NCI-H128 (cell line): ENCODE data around the gene ELF1.
"Not testable (repeated sequence)": the region's sequence is repeated elsewhere in the genome, so short reads cannot be mapped to it uniquely, and the experiment has no call there.

Experiments used
- DNase-seq: peaks from one replicate; lab custom pipeline; 2025; ENCODE audit not compliant: unreplicated experiment; lab: John Stamatoyannopoulos, UW

ELF1 gene

DNA sequence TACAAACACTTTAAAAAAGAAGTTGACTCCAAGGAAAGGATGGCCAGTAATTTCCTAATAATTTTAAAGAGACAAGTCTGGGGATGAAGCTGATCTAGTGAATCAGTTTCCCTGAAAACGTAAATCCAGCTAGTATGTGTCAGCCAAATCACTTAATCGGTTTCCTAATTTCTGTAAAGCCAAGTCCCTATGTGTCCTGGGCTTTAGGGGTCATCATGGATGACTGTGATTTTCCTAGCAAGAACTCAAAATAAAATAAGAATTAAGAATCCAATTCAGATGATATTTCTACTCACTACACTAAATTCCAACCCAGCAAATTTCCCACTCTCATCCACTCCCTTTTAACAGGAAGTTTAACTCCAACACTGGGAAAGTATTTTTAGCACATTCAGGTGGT is 35.9 kb downstream of the ELF1 start:
- DNase-seq, result no peak

DNA sequence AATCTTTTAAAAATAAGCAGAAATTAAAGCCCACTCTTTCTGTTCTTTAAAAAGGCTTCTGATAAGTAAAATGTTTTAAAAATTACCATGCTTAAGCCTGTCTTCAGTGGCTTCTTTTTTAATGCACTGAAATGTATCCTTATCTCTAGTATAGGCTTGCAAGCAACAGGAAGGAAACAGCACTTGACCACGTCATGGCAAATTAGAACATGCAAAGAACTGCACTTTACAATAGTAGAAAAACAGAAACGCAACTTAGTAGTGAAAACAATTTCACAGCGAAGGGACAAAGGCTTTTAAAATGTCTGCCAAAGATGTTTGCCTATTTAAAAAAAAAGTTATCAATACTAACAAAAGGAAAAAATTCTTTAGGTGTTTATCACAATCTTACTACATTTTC is 36.3 kb downstream of the ELF1 start:
- no peak for DNase-seq

DNA sequence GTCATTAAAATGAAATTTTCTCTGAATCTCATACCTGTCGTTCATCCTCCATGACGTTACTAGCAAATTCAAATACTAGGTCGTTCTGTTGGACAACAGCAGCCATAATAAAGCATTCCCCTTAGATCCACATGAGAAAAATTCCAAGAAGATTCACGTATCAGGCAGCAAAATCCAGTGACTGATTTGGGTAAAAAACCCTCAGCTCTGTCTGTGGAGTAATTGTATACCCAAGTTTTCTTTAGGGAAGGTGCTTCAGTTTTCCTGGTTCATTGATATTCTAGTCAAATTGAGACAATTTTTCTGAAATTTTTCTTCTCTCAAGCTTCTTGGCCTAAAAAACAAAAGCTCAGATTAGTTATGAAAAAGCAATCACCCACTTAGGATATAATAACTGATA is 37.2 kb downstream of the ELF1 start:
- no peak for DNase-seq

DNA sequence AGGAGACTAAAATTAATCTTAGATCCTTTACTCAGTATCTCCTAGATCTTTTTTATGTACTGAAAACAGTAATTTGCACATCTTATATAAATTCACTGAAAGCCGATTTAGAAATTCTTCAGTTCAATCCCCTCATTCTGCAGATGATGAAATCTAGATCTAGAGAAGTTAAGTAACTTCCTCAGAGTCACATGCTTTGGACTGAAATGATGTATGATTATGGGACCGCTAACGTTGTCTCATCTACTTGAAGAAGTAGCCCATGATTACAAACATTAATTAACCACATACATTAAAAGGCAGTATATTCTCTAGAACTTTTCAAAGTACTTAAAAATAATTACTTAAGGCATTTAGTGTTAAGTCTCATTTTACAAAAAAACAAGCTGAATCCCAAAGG is 37.8 kb downstream of the ELF1 start:
- no peak for DNase-seq

DNA sequence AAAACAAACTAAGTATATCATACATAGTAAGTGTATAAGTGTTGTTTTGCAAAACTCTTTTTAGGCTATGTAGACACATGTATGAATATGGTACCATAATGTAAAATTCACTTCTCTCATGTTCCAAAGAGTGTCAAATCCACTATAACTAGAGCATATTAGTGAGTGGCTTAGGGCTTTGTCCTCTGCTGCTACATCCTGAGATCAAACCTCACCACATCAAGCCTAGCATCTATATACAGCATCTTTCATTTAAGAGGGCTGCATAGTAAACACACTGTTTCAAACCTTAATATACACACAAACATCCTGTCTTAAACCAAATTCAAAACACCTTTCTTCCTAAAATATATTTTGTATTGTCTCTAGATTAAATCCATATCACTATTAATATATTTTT is 38.7 kb downstream of the ELF1 start:
- no peak for DNase-seq

DNA sequence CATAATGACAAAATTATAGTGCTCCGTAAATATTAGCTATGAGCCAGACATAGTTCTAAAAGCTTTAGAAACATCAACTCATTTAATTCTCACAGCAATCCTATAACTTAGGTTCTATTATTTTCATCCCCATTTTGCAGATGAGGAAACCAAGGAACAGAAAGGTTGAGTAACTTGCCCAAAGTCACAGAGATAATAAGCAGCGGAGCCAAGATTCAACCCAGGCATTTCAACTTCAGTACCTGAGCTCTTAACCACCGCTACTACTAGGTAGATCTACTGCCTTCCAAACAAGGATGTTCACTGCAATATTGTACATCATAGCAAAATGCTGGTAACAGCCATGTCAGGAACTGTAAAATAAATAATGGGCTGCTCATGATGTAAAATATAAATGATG is 39.9 kb downstream of the ELF1 start:
- DNase-seq, result no peak

DNA sequence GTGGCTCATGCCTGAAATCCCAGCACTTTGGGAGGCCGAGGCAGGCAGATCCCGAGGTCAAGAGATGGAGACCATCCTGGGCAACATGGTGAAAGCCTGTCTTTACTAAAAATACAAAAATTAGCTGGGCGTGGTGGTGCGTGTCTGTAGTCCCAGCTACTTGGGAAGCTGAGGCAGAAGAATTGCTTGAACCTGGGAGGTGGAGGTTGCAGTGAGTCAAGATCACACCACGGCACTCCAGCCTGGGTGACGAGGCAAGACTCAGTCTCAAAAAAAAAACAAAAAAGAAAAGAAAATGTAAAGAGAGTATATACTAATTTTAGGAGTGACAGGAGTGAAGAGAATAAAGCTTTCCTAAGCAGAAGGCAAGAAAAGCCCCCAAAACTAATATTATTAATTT is 41.0 kb downstream of the ELF1 start:
- DNase-seq, result not testable (repeated sequence)

DNA sequence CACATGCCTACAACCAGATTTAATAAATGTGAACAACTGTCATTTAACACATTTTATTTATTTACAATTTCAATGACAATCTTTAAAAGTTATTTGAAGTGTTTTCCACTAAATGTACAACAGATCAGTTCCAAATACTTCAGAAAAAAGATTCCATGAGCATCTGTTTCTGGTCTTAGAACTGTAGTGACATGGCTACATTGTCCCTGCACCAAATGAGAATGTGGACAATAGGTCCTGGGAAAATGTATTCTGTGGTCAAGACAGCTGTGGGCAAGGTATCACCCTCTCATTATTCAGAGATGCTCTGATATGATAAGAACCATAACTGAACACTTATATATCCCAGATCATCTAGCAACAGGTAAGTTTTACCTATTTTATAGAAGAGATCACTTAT is 43.7 kb downstream of the ELF1 start:
- no peak for DNase-seq

DNA sequence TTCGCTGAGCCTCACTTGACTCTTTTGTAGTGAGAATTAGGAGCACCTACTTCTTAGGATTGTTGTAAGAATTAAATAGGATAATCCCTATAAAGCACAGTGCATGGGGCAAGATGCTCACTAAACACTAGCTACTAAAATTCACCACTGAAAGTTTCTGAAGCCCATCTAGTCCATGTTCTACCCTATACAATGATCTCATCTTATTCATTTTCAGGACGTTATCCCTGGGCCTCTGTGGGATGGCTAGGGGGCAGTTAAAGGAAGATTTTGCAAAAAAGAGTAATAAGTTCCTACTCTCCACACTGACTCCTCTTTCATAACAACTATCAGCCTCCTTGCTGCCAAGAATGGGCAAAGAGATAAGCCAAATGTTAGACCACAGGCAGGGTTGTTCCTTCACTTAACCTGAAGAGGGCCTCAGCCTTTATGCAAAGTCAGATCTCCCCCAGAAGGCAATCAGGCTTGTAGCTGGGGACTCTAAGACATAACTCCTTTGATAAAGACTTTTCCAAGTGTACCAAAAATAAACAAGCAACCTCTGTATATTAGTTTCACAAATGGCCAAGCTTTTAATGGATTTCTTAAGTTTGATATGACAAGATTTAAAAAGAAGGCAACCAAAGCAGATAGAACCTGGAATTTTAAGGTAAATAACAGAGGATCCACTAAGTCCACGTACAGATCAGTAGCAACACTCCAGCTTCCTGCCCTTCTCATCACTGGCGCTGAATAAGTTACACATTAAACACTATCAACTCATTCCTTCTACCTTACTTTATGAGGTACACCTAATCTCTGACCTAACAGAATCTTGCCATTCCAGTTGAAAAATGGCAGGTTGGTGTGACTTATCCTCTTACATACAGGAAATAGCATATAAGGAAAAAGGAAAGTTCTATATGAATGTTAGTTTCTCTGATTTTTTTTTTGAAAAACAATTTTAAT is 44.4 kb downstream of the ELF1 start:
- DNase-seq, result no peak

DNA sequence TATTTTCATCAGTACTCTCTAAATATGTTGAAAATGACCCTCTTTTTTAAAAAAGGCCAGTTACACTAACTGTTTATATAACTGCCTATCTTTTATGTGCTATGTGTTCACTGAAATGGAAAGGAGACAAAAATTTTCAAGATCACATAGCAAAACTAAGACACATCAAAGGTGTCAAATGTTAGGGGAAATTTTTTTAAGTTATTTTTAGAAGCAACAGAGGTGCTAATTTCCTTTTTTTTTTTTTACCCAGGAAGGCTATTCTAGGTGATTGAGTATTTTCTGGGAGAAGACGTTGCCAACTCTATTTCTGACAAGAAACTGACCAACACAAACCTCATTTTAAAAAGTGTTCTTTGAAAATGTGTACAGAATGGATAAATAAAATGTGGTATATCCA is 45.7 kb downstream of the ELF1 start:
- no peak for DNase-seq

DNA sequence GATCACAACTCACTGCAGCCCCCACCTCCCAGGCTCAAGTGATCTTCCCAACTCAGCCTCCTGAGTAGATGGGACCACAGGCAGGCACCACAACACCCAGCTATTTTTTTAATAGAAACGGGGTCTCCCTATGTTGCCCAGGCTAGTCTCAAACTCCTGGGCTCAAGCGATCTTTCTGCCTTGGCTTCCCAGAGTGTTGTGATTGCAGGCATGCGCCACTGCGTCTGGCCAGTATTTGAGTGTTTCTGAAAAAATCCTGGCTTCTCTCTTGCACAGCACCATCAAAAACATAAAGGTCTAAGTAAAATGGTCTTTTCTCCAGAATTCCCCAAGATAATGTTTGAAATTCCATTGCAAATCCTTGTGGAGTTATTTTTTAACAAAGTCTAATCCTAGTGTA is 47.8 kb downstream of the ELF1 start:
- DNase-seq, result no peak

DNA sequence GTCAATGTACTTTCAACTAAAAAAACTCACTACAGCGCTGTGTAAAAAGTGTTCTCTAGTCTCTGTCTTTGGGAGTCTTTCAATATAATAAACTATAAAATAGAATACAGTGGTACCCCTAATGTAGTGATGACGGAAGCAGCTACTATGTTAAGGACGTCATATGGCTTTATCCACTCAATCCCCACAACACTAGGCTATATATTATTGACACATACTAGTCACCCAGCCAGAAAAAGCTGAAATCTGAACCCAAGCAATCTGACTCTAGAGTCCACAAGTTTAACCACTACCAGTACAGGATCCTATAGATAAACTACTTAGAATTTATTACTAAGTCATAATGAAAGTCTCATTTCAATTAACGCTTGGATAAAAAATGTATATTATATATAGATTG is 48.3 kb downstream of the ELF1 start:
- no peak for DNase-seq

DNA sequence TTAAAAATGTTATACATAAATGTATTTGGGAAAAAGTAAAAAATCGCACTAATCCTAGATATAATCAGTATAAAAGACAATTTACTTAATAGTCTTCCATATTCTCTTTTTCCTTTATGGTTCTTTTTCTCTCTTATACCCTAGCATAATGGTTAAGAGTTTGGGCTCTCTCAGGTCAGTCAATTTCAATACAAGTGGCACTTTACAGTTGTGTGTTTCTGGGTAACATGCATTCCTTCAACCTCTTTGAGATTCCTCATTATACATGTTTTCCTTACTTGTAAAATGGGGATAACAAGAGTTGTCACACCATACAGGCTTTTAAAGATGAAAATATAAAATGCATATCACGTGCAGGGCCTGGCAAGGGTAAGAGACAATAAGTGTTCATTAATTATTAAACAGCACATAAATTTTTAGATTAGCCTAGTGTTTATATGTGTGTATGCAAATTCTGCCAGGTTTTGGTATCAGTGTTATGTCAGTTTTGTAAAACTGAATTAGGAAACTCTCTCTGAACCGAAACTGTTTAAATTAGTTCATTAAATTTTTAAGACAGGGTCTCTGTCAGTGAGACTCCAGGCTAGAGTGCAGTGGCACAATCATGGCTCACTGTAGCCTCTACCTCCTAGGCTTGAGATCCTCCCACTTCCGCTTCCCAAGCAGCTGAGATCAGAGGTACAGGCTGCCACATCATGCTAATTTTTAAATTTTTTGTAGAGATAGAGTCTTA is 49.8 kb downstream of the ELF1 start:
- DNase-seq, result no peak

DNA sequence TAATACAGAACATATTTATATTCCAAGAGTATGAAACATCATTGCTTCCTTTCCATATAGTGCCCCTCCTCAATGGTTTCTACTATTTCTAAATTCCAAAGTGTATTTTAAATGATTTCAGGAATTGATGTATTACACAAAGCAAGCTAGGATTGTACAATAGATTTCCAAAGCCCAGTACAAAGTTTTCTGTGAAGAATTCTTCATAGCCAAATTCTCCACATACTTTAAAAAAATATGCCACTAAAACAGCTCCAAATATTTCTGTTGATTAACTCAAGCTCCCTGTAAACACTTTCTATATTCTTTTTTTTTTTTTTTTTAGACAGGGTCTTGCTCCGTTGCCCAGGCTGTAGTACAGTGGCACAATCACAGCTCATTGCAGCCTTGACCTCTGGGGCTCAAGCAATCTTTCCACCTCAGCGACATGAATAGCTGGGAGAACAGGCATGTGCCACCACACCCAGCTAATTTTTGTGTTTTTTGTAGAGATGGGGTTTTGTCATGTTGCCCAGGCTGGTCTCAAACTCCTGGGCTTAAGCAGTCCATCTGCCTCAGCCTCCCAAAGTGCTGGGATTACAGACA is 50.6 kb downstream of the ELF1 start:
- DNase-seq, result no peak

DNA sequence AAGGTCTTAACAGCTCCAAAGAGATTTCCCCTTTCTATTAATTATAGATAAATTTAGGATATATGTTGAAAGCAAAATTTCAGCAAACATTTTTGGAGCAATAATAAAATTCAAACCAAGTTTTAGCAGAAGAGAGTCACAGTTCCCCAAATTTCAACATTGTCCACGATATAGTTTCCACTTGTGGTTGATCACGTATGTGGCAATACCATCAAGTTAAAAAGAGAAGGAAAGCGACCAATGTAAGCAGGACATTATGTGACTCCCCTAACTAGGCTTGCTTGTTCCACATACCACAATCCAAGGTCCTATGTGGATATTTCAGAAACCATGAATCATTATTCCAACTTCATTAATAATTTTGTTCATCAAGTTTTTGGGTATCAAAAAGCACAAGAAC is 52.8 kb downstream of the ELF1 start:
- DNase-seq, result no peak

DNA sequence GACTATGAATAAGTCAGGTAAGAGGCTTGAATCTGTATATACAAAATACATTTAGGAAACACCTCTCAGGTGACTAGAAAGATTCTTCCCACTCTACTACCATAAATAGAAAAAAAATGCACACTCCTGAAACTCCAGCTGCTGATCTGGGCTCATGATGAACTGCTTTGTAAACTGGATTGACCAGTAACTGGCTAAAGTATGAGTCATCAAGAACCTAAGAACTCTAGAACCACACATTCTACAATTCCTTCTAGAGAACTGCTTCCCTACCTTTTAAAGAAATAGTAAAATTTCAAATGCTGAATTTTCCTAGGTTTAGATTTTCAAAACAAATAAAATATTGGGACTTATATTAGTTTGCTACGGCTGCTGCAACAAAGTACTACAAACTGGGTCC is 55.2 kb downstream of the ELF1 start:
- DNase-seq, result no peak

DNA sequence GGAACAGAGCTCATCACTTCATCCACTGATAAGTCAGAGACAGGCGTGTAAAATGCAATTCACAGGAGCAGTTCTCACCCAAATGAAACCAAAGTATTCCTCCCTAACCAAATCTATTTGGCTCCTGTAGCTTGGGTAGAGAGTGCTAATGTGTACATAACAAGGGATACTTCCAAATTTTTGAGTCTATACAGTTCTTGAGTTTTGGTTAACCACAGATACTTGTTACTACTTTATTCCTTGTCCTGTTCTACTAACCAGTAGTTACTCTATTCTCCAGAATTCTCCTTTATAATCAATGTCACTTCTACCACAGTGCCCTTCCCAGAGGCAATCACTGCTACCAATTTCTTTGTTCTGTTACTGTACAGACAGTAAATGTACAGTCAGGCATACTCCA is 57.3 kb downstream of the ELF1 start:
- DNase-seq, result no peak

DNA sequence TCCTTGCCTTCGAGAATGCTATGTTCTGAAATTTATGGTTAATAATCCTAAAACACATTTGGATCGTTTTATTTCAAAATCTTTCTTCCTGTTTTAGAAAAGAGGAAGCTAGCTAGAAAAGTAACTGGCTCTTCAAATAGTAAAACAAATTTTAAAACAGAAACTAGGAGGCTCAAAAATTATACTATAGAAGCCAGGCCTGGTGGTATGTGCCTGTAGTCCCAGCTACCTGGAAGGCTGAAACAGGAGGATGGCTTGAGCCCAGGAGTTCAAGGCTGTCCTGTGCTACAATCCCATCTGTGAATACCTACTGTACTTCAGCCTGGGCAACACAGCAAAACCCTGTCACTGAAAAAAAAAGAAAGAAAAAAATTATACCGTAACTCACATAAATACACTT is 57.9 kb downstream of the ELF1 start:
- DNase-seq, result no peak

DNA sequence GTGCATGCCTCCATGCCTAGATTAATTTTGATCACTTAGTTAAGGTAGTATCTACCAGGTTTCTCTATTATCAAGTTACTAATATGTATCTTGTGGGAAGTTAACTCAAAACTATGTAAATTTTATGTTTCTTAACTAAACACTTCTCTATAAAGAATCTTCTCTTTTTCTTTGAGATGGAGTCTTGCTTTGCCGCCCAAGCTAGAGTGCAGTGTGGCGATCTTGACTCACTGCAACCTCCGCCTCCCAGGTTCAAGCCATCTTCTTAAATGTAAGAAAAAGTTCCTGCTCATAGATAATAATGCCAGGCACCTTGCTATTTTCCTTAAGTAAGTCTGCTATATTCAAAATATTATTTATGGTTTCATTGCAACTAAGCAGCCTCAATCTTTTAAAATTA is 58.4 kb downstream of the ELF1 start:
- DNase-seq, result no peak

DNA sequence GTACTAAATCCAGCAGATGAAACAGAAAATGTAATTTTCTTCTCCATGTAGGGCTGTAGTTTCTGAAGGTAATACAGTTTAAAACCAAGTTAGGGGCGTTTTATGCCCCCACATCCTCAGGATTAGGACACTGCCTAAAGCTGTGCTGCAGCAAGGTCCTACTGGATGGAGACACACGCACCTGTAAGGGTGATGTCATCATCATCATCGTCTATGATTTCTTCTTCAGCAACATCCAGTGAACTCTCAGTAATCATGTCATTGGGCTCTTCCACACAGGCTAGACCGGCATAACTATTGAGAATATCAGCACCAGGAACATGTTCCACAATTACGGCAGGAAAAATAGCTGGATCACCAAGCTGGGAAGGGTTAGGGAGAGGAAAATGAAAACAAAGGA is 60.5 kb downstream of the ELF1 start:
- no peak for DNase-seq

DNA sequence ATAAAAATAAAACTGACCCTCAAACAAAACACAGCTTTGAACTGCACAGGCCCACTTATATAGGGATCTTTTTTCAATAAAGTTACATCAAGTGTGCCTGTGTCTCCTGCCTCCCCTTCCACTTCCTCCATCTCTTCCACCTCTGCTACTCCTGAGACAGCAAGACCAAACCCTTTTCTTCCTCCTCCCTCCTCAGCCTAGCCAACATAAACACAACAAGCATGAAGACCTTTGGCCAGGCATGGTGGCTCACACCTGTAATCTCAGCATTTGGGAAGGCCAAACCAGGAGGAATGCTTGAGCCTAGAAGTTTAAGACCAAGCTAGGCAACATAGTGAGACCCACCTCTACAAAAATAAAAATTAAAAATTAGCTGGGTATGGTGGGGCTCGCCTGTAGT is 72.6 kb downstream of the ELF1 start:
- no peak for DNase-seq

DNA sequence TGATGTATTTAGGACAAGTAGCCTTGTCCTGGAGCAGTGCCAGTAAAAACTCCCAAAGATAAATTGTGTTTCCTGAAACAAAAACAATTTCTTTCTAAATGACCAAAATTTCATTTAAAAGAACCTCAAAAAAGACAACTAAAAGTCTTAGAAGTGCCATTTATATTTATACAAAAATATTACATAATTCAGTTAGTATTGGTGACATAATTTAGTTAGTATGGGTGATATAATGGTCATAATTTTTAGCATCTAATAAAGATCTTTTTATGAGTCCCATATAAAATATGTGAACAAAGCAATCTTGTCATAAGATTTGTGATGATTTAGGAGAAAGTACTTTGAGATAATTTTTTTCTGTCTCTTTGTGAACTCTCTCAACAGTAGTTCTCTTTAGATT is 76.0 kb downstream of the ELF1 start:
- no peak for DNase-seq
